ENCODE measurements around the gene ZSWIM7.
"Not testable (repeated sequence)": the region's sequence is repeated elsewhere in the genome, so short reads cannot be mapped to it uniquely, and the experiment has no call there.

The ZSWIM7 gene

GRCh38 chr17:15955793-15956541, 43.5 kb downstream of the ZSWIM7 start:
- DNase-seq = no peak

- no peak for DNase-seq
Measured at GRCh38 chr17:15954222-15954621, 45.3 kb downstream of the ZSWIM7 start.

GRCh38 chr17:15952916-15953790, 46.4 kb downstream of the ZSWIM7 start:
- DNase-seq = no peak

- no peak for DNase-seq
Measured at GRCh38 chr17:15952048-15952532, 47.4 kb downstream of the ZSWIM7 start.

GRCh38 chr17:15951368-15952047, 48.0 kb downstream of the ZSWIM7 start:
- DNase-seq = no peak

- no peak for DNase-seq
Measured at GRCh38 chr17:15947976-15948752, 51.3 kb downstream of the ZSWIM7 start.

GRCh38 chr17:15947271-15947670, 52.2 kb downstream of the ZSWIM7 start:
- DNase-seq = no peak

GRCh38 chr17:15946611-15947120, 52.8 kb downstream of the ZSWIM7 start:
- no peak for DNase-seq

- no peak for DNase-seq
Measured at GRCh38 chr17:15945527-15946191, 53.8 kb downstream of the ZSWIM7 start.

GRCh38 chr17:15944759-15945526, 54.6 kb downstream of the ZSWIM7 start, which contains the start of gene ADORA2B:
Gene ADORA2B, plus strand, starts transcription at chr17:15945130. Its CDS starts 119 bp downstream, at chr17:15945249.
- no peak for DNase-seq

- DNase-seq = no peak
Measured at GRCh38 chr17:15943971-15944758, 55.3 kb downstream of the ZSWIM7 start.

- DNase-seq = no peak
Measured at GRCh38 chr17:15942207-15942833, 57.2 kb downstream of the ZSWIM7 start.

- no peak for DNase-seq
Measured at GRCh38 chr17:15941781-15942180, 57.7 kb downstream of the ZSWIM7 start.

GRCh38 chr17:15936481-15936880, 63.0 kb downstream of the ZSWIM7 start:
- DNase-seq = not testable (repeated sequence)

GRCh38 chr17:15935891-15936290, 63.6 kb downstream of the ZSWIM7 start:
- no peak for DNase-seq

GRCh38 chr17:15934866-15935265, 64.6 kb downstream of the ZSWIM7 start:
- no peak for DNase-seq

- no peak for DNase-seq
Measured at GRCh38 chr17:15931394-15931793, 68.1 kb downstream of the ZSWIM7 start.

- DNase-seq = no peak
Measured at GRCh38 chr17:15930426-15930825, 69.1 kb downstream of the ZSWIM7 start.

GRCh38 chr17:15929941-15930340, 69.6 kb downstream of the ZSWIM7 start:
- no peak for DNase-seq
